ENCODE results near the gene CKS1B.
"Not testable (repeated sequence)": the region's sequence is repeated elsewhere in the genome, so short reads cannot be mapped to it uniquely, and the experiment has no call there.

Gene CKS1B

GRCh38 chr1:154988058-154988954 lies 13.8 kb downstream of the CKS1B start:
- no peak for DNase-seq

- DNase-seq, result no peak
These were observed 14.8 kb downstream of the CKS1B start for GRCh38 chr1:154989195-154989860.

- no peak for DNase-seq
These were observed 15.8 kb downstream of the CKS1B start for GRCh38 chr1:154990276-154990675.

GRCh38 chr1:154992721-154993571 lies 18.5 kb downstream of the CKS1B start:
- DNase-seq, result no peak

GRCh38 chr1:154993572-154994268 lies 19.2 kb downstream of the CKS1B start, which contains the start of gene LENEP:
TSS of gene LENEP (plus strand) at chr1:154993586. CDS start at chr1:154993608, 22 bp downstream.
- DNase-seq, result no peak

GRCh38 chr1:154994269-154994587 lies 19.7 kb downstream of the CKS1B start:
- no peak for DNase-seq

- no peak for DNase-seq
These were observed 20.1 kb downstream of the CKS1B start for GRCh38 chr1:154994591-154994990.

- not testable (repeated sequence) for DNase-seq
These were observed 21.0 kb downstream of the CKS1B start for GRCh38 chr1:154995301-154995983.

- DNase-seq, result no peak
These were observed 22.7 kb downstream of the CKS1B start for GRCh38 chr1:154996966-154997701.

GRCh38 chr1:154998201-154998780 lies 23.8 kb downstream of the CKS1B start:
- no peak for DNase-seq

- peak; percentile 88 for DNase-seq
These were observed 24.5 kb downstream of the CKS1B start for GRCh38 chr1:154998818-154999570.

GRCh38 chr1:154999571-155000410 lies 25.3 kb downstream of the CKS1B start:
- peak; percentile 62 for DNase-seq

- no peak for DNase-seq
These were observed 25.9 kb downstream of the CKS1B start for GRCh38 chr1:155000411-155000725.

GRCh38 chr1:155000726-155001424 lies 26.4 kb downstream of the CKS1B start:
- peak; percentile 88 for DNase-seq

- DNase-seq, result no peak
These were observed 26.9 kb downstream of the CKS1B start for GRCh38 chr1:155001425-155001674.

GRCh38 chr1:155001675-155002463 lies 27.4 kb downstream of the CKS1B start:
- DNase-seq, result peak; percentile 99

- DNase-seq, result no peak
These were observed 28.2 kb downstream of the CKS1B start, which contains the start of gene ZBTB7B for GRCh38 chr1:155002464-155003226. TSS of gene ZBTB7B (plus strand) at chr1:155002802. CDS start at chr1:155014661, 11,859 bp downstream.
